GM23338 (cell line): ENCODE results near the gene TAMM41. TPM values are rescaled to one million over a fixed set of nuclear protein-coding genes. Genes with fewer than 3 reads are reported as not detected.

Source experiments
- ATAC-seq: fragments of 200-7000 bp; cut with Tn5 transposase; 3 replicates; pipeline ENCODE4 v1.9.1; 2020
- DNase-seq: peaks from one replicate; pipeline ENCODE4 v3.0.0-alpha.2; 2015; ENCODE audit warnings: low spot score
- H2AFZ ChIP-seq: fragments of 200-600 bp; sonication (generic); 2 replicates; pipeline ENCODE4 v1.8.0; 2016; ENCODE audit warnings: antibody characterized with exemption, mild to moderate bottlenecking, moderate library complexity
- H3F3A ChIP-seq: fragments of 200-600 bp; sonication (generic); replicated peaks from 2 replicates; pipeline ENCODE4 v1.8.0; 2017; ENCODE audit warnings: antibody characterized with exemption, mixed run types, low read depth
- H3K27ac ChIP-seq: fragments of 200-600 bp; sonication (generic); 2 replicates; pipeline ENCODE4 v1.6.1; 2016; ENCODE audit warnings: low read depth
- H3K27me3 ChIP-seq: fragments of 200-600 bp; sonication (generic); 2 replicates; pipeline ENCODE4 v1.8.0; 2016; ENCODE audit warnings: mild to moderate bottlenecking, mixed run types, moderate library complexity; ENCODE audit not compliant: insufficient read depth
- H3K36me3 ChIP-seq: fragments of 200-600 bp; sonication (generic); 2 replicates; pipeline ENCODE4 v1.8.0; 2016; ENCODE audit warnings: mild to moderate bottlenecking; ENCODE audit not compliant: insufficient read depth
- H3K4me1 ChIP-seq: fragments of 200-600 bp; sonication (generic); 2 replicates; pipeline ENCODE4 v1.8.0; 2016; ENCODE audit warnings: mild to moderate bottlenecking, moderate library complexity; ENCODE audit not compliant: insufficient read depth
- H3K4me2 ChIP-seq: fragments of 200-600 bp; sonication (generic); 2 replicates; pipeline ENCODE4 v1.7.1; 2017; ENCODE audit warnings: mixed run types
- H3K4me3 ChIP-seq: fragments of 200-600 bp; sonication (generic); 2 replicates; pipeline ENCODE4 v1.6.1; 2016; ENCODE audit warnings: mixed run types
- H3K79me2 ChIP-seq: fragments of 200-600 bp; sonication (generic); replicated peaks from 2 replicates; pipeline ENCODE4 v1.8.0; 2017; ENCODE audit warnings: mild to moderate bottlenecking; ENCODE audit not compliant: insufficient read depth
- H3K9me2 ChIP-seq: fragments of 200-600 bp; sonication (generic); 2 replicates; pipeline ENCODE4 v1.8.0; 2017; ENCODE audit not compliant: insufficient read depth
- H4K20me1 ChIP-seq: fragments of 200-600 bp; sonication (generic); replicated peaks from 2 replicates; pipeline ENCODE4 v1.8.0; 2017; ENCODE audit warnings: mild to moderate bottlenecking; ENCODE audit not compliant: insufficient read depth
- H3K27ac Mint-ChIP-seq: 2 replicates; pipeline ENCODE4 v1.8.0; 2020; ENCODE audit warnings: inconsistent platforms, mild to moderate bottlenecking, moderate library complexity, mixed read lengths
- H3K27me3 Mint-ChIP-seq: 3 replicates; pipeline ENCODE4 v1.8.0; 2022; ENCODE audit warnings: low read depth, mild to moderate bottlenecking, moderate library complexity, mixed read lengths, inconsistent platforms; ENCODE audit not compliant: insufficient read depth, poor library complexity
- H3K36me3 Mint-ChIP-seq: 3 replicates; pipeline ENCODE4 v1.8.0; 2021; ENCODE audit warnings: low read depth, mild to moderate bottlenecking, inconsistent platforms, moderate library complexity, mixed read lengths
- H3K4me1 Mint-ChIP-seq: 3 replicates; pipeline ENCODE4 v1.8.0; 2020; ENCODE audit warnings: mild to moderate bottlenecking, inconsistent platforms, mixed read lengths
- H3K4me3 Mint-ChIP-seq: 3 replicates; pipeline ENCODE4 v1.8.0; 2021; ENCODE audit warnings: moderate library complexity, mild to moderate bottlenecking, inconsistent platforms, mixed read lengths
- H3K9me3 Mint-ChIP-seq: 3 replicates; pipeline ENCODE4 v1.8.0; 2020; ENCODE audit warnings: moderate library complexity, mild to moderate bottlenecking, inconsistent platforms, mixed read lengths
- CREB1 ChIP-seq: fragments of 250-450 bp; sonication (Bioruptor Pico); IDR thresholded peaks from 2 replicates; pipeline ENCODE4 v1.5.0; 2020; ENCODE audit warnings: low read depth, mild to moderate bottlenecking, moderate library complexity
- CTCF ChIP-seq, 2 experiments: fragments of 200-600 bp in 1 of 2; sonication (generic) in 1 of 2; conservative IDR thresholded peaks; 2 replicates each; pipeline versions ENCODE4 v1.5.1 to v1.6.1; 2016 to 2017; ENCODE audit warnings: antibody characterized with exemption in 2 of 2, low read depth in 2 of 2, mild to moderate bottlenecking in 2 of 2, moderate library complexity in 1 of 2
- ETS1 ChIP-seq: IDR thresholded peaks from 2 replicates; pipeline ENCODE4 v1.6.1; 2016; ENCODE audit warnings: antibody characterized with exemption
- EZH2 ChIP-seq: fragments of 200-600 bp; sonication (generic); IDR thresholded peaks from one replicate; pipeline ENCODE4 v1.8.0; 2017; ENCODE audit warnings: antibody characterized with exemption, mild to moderate bottlenecking, low read depth; ENCODE audit not compliant: unreplicated experiment
- EZH2phosphoT487 ChIP-seq: fragments of 200-600 bp; sonication (generic); IDR thresholded peaks from one replicate; pipeline ENCODE4 v1.8.1; 2018; ENCODE audit warnings: antibody characterized with exemption; ENCODE audit not compliant: unreplicated experiment
- NANOG ChIP-seq: IDR thresholded peaks from 2 replicates; pipeline ENCODE4 v1.6.1; 2016; ENCODE audit warnings: antibody characterized with exemption, borderline replicate concordance
- POLR2AphosphoS5 ChIP-seq: IDR thresholded peaks from 2 replicates; pipeline ENCODE4 v1.6.1; 2016; ENCODE audit warnings: antibody characterized with exemption, low read depth
- REST ChIP-seq: IDR thresholded peaks from one replicate; pipeline ENCODE4 v1.6.1; 2018; ENCODE audit warnings: antibody characterized with exemption; ENCODE audit not compliant: unreplicated experiment
- STAT1 ChIP-seq: IDR thresholded peaks from one replicate; pipeline ENCODE4 v1.6.1; 2016; ENCODE audit warnings: antibody characterized with exemption; ENCODE audit not compliant: unreplicated experiment
- ZNF331 ChIP-seq: fragments of 250-450 bp; sonication (Bioruptor Pico); IDR thresholded peaks from 2 replicates; pipeline ENCODE4 v1.5.0; 2020; ENCODE audit warnings: low read depth, mild to moderate bottlenecking, moderate library complexity
- polyA plus RNA-seq: library from polyadenylated mRNA; unstranded; fragments of >200 nt; fragmentation: Nextera tagmentation; extraction: Ambion mirVana; gene quantifications from 2 replicates; pipeline ENCODE4 v1.2.1, GENCODE V29; 2016
- total RNA-seq: library from RNA; depleted of rRNA; stranded (reverse); fragments of >200 nt; shearing (Covaris generic); gene quantifications from 2 replicates; pipeline ENCODE4 v1.2.3, GENCODE V29; 2014

Gene TAMM41
- total and polyA plus RNA-seq, 2 experiments from 2014 or later: 8.9 to 19.2 TPM

GRCh38 chr3:11769704-11770476 is 76.8 kb downstream of the TAMM41 start (continued):
- no peak for TF ChIP-seq ETS1
- no peak for TF ChIP-seq CTCF (conservative IDR thresholded peaks at IDR 0.05; ENCODE audit: low read depth in 2 of 2)
- TF ChIP-seq EZH2phosphoT487: no peak
- TF ChIP-seq NANOG: no peak

- peaks cover 5% of the 10 kb centered on the region for H3K27me3 Mint-ChIP-seq
- ATAC-seq (no peak), DNase-seq (no peak)
- peaks cover 19% of the 10 kb centered on the region for H3K4me1 Mint-ChIP-seq
- Histone ChIP-seq H3K4me3 (no peak overlapping the region), H4K20me1 (no peaks in the 10 kb centered on the region), H3F3A (no peaks in the 10 kb centered on the region), H3K4me2 (no peak overlapping the region), H2AFZ (no peak overlapping the region), H3K9me2 (no peaks in the 10 kb centered on the region), H3K4me1 (peaks cover 5% of the 10 kb centered on the region; the same call in 1 of the 2 replicates), H3K27me3 (0 out of 2 replicates have a peak, but pooled peaks cover 3% of the 10 kb centered on the region), H3K27ac (no peak overlapping the region), H3K79me2 (no peaks in the 10 kb centered on the region), H3K36me3 (no peaks in the 10 kb centered on the region)
- H3K9me3 Mint-ChIP-seq: no peaks in the 10 kb centered on the region
- H3K36me3 Mint-ChIP-seq: no peaks in the 10 kb centered on the region
- no peak overlapping the region for H3K4me3 Mint-ChIP-seq
- no peak overlapping the region for H3K27ac Mint-ChIP-seq
- TF ChIP-seq STAT1 (no peak), EZH2 (no peak), CREB1 (no peak), CTCF (conservative IDR thresholded peaks at IDR 0.05; ENCODE audit: low read depth in 2 of 2) (no peak), ZNF331 (no peak), POLR2AphosphoS5 (no peak), NANOG (no peak), EZH2phosphoT487 (no peak), REST (no peak)
Observed at GRCh38 chr3:11768604-11769003, 78.1 kb downstream of the TAMM41 start.
